Activated naive CD4-positive, alpha-beta T cell treated with anti-CD3 and anti-CD28 coated beads, Interleukin-2, amount 10 ng/mL, durations not matched to agents 7 days and 5 days (primary cell): ENCODE results near the gene PHKB.
"Not testable (repeated sequence)": the region's sequence is repeated elsewhere in the genome, so short reads cannot be mapped to it uniquely, and the experiment has no call there.

ENCODE experiments used
- CTCF ChIA-PET: fragments of 350-600 bp; sonication (Branson Sonifier 250); formaldehyde crosslinking; loops from one replicate; lab custom pipeline; 2021; ENCODE audit warnings: antibody characterized with exemption; lab: Charles Lee
- DNase-seq: peaks from one replicate; pipeline ENCODE4 v3.0.0-alpha.2; 2020
- H3K27ac Mint-ChIP-seq: one replicate; pipeline ENCODE4 v1.8.0; 2021; ENCODE audit warnings: mild to moderate bottlenecking, moderate library complexity, mixed read lengths
- H3K27me3 Mint-ChIP-seq: one replicate; pipeline ENCODE4 v1.8.0; 2021; ENCODE audit warnings: mild to moderate bottlenecking, mixed read lengths
- H3K36me3 Mint-ChIP-seq: one replicate; pipeline ENCODE4 v1.8.0; 2021; ENCODE audit warnings: mixed read lengths
- H3K4me1 Mint-ChIP-seq: one replicate; pipeline ENCODE4 v1.8.0; 2021; ENCODE audit warnings: mixed read lengths
- H3K4me3 Mint-ChIP-seq: one replicate; pipeline ENCODE4 v1.8.0; 2021; ENCODE audit warnings: mild to moderate bottlenecking, moderate library complexity, mixed read lengths
- H3K9me3 Mint-ChIP-seq: one replicate; pipeline ENCODE4 v1.8.0; 2021; ENCODE audit warnings: mixed read lengths

PHKB gene

GRCh38 chr16:47544255-47544654, 83.1 kb downstream of the PHKB start:
- H3K4me1 Mint-ChIP-seq, CTCF ChIA-PET, H3K27ac Mint-ChIP-seq, DNase-seq, H3K4me3 Mint-ChIP-seq, H3K27me3 Mint-ChIP-seq: not testable (repeated sequence)
- Mint-ChIP-seq H3K36me3 (peaks cover 69% of the 10 kb centered on the region), H3K9me3 (peaks cover 46% of the 10 kb centered on the region)

DNA sequence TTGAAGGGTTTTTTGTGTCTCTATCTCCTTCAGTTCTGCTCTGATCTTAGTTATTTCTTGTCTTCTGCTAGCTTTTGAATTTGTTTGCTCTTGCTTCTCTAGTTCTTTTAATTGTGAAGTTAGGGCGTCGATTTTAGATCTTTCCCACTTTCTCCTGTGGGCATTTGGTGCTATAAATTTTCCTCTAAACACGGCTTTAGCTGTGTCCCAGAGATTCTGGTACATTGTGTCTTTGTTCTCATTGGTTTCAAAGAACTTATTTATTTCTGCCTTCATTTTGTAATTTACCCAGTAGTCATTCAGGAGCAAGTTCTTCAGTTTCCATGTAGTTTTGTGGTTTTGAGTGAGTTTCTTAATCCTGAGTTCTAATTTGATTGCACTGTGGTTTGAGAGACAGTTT, 90.1 kb downstream of the PHKB start:
- H3K27me3 Mint-ChIP-seq, H3K4me3 Mint-ChIP-seq, H3K27ac Mint-ChIP-seq, H3K4me1 Mint-ChIP-seq, CTCF ChIA-PET, DNase-seq: not testable (repeated sequence)
- peaks cover 26% of the 10 kb centered on the region for H3K9me3 Mint-ChIP-seq
- H3K36me3 Mint-ChIP-seq: peaks cover 71% of the 10 kb centered on the region

GRCh38 chr16:47551767-47552166, 90.6 kb downstream of the PHKB start:
- H3K27ac Mint-ChIP-seq, H3K27me3 Mint-ChIP-seq, DNase-seq, H3K4me3 Mint-ChIP-seq, H3K4me1 Mint-ChIP-seq, CTCF ChIA-PET: not testable (repeated sequence)
- Mint-ChIP-seq H3K36me3 (peaks cover 69% of the 10 kb centered on the region), H3K9me3 (peaks cover 24% of the 10 kb centered on the region)

DNA sequence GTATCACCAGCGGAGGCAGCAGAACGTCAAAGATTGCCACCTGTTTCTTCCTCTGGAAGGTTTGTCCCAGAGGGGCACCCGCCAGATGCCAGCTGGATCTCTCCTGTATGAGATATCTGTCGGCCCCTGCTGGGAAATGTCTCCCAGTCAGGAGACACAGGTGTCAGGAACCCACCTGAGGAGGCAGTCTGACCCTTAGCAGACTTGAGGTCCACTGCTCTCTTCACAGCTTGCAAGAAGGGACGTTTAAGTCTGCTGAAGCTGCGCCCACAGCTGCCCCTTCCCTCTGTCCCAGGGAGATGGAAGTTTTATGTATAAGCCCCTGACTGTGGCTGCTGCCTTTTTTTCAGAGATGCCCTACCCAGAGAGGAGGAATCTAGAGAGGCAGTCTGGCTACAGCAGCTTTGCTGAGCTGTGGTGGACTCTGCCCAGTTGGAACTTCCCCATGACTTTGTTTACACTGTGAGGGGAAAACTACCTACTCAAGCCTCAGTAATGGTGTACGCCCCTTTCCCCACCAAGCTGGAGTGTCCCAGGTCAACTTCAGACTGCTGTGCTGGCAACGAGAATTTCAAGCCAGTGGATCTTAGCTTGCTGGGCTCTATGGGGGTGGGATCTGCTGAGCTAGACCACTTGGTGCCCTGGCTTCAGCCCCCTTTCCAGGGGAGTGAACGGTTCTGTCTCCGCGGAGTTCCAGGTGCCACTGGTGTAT, 92.9 kb downstream of the PHKB start:
- Mint-ChIP-seq H3K36me3 (peaks cover 60% of the 10 kb centered on the region), H3K4me1 (no peaks in the 10 kb centered on the region), H3K27ac (no peak overlapping the region), H3K9me3 (peaks cover 24% of the 10 kb centered on the region), H3K27me3 (no peaks in the 10 kb centered on the region), H3K4me3 (no peak overlapping the region)
- DNase-seq: no peak
- CTCF ChIA-PET: no interaction called here

GRCh38 chr16:47554587-47554986, 93.5 kb downstream of the PHKB start:
- H3K27me3 Mint-ChIP-seq, CTCF ChIA-PET, DNase-seq, H3K4me3 Mint-ChIP-seq, H3K27ac Mint-ChIP-seq, H3K4me1 Mint-ChIP-seq: not testable (repeated sequence)
- H3K36me3 Mint-ChIP-seq: peaks cover 55% of the 10 kb centered on the region
- H3K9me3 Mint-ChIP-seq: peaks cover 23% of the 10 kb centered on the region

GRCh38 chr16:47561286-47561685, 100.2 kb downstream of the PHKB start:
- peaks cover 39% of the 10 kb centered on the region for H3K36me3 Mint-ChIP-seq
- no peak overlapping the region for H3K4me3 Mint-ChIP-seq
- DNase-seq: no peak
- CTCF ChIA-PET: no interaction called here
- peaks cover 11% of the 10 kb centered on the region for H3K9me3 Mint-ChIP-seq
- H3K27me3 Mint-ChIP-seq: no peaks in the 10 kb centered on the region
- no peak overlapping the region for H3K27ac Mint-ChIP-seq
- H3K4me1 Mint-ChIP-seq: peaks cover 20% of the 10 kb centered on the region

- H3K27me3 Mint-ChIP-seq: no peaks in the 10 kb centered on the region
- peaks cover 43% of the 10 kb centered on the region for H3K36me3 Mint-ChIP-seq
Measured at GRCh38 chr16:47562366-47562765, 101.2 kb downstream of the PHKB start.

DNA sequence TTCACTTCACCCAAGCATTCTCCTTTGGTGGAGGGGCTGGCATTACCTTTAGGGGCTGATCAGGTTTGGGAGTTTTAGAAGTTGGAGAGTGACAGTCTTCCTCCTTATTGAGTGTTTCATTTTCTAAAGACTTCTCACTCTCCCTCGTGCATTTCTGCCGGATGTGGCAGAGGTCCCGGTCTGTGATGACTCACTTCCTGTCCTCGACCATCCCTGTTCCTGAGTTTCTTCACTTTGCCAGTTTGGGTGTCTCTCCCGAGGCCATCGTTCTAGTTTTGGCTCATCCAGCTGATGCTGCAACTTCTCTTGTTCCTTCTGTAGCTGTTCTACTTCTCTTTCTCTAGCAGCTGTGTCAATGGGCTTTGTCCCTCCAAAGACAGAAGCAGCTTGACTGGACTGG, 104.3 kb downstream of the PHKB start:
- H3K27me3 Mint-ChIP-seq: no peaks in the 10 kb centered on the region
- H3K36me3 Mint-ChIP-seq: peaks cover 52% of the 10 kb centered on the region
- peaks cover 57% of the 10 kb centered on the region for H3K4me1 Mint-ChIP-seq
- H3K4me3 Mint-ChIP-seq: no peak overlapping the region
- no peak for DNase-seq
- H3K9me3 Mint-ChIP-seq: peaks cover 24% of the 10 kb centered on the region
- CTCF ChIA-PET: no interaction called here
- H3K27ac Mint-ChIP-seq: peak overlapping the region; percentile 73

More at GRCh38 chr16:47562366-47562765, 101.2 kb downstream of the PHKB start:
- Mint-ChIP-seq H3K9me3 (peaks cover 20% of the 10 kb centered on the region), H3K4me1 (peaks cover 29% of the 10 kb centered on the region), H3K27ac (no peak overlapping the region), H3K4me3 (no peak overlapping the region)
- no peak for DNase-seq
- CTCF ChIA-PET: interaction anchor here (0.7 kb wide), 1 partner anchor 493 kb away, joined by 3 read pairs; no protein-coding TSS in a partner anchor

DNA sequence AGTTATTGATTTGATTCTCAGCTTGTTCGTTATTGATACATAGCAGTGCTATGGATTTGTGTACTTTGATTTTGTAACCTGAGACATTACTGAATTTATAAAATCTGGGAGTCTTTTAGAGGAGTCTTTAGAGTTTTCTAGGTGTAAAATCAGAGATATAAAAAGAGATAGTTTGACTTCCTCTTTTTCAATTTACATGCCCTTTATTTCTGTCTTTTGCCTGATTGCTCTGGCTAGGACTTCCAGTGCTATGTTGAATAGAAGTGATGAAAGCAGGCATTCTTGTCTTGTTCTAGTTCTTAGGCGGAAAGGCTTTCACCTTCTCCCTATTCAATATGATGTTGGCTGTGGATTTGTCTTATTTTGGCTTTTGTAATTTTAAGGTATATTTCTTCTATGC, 106.2 kb downstream of the PHKB start:
- no peak overlapping the region for H3K4me3 Mint-ChIP-seq
- CTCF ChIA-PET: interaction anchor here (1.0 kb wide), 1 partner anchor 61 kb away, joined by 3 read pairs; no protein-coding TSS in a partner anchor
- no peak for DNase-seq
- peaks cover 24% of the 10 kb centered on the region for H3K9me3 Mint-ChIP-seq
- H3K36me3 Mint-ChIP-seq: peaks cover 49% of the 10 kb centered on the region
- H3K27me3 Mint-ChIP-seq: no peaks in the 10 kb centered on the region
- H3K4me1 Mint-ChIP-seq: peaks cover 65% of the 10 kb centered on the region
- H3K27ac Mint-ChIP-seq: peak overlapping the region; percentile 94

DNA sequence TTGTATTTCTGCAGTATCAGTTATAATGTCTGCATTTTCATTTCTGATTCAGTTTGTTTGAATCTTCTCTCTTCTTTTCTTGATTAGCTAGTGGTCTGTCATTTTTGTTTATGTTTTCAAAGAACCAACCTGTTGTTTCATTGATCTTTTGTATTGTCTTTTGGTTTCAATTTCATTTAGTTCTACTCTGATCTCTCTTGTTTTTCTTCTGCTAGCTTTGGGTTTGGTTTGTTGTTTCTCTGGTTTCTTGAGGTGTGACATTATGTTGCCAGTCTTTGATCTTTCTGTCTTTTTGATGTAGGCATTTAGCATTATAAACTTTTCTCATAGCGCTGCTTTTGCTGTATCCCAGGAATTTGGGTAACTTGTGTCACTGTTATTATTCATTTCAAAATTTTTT, 107.2 kb downstream of the PHKB start:
- Mint-ChIP-seq H3K4me1 (peaks cover 76% of the 10 kb centered on the region), H3K36me3 (peaks cover 46% of the 10 kb centered on the region), H3K9me3 (peaks cover 22% of the 10 kb centered on the region), H3K4me3 (peak overlapping the region; percentile 55), H3K27ac (peak overlapping the region; percentile 94), H3K27me3 (no peaks in the 10 kb centered on the region)
- CTCF ChIA-PET: interaction anchor here (0.6 to 1.0 kb wide), 2 partner anchors 62 to 433 kb away, joined by 3 read pairs; no protein-coding TSS in a partner anchor
- no peak for DNase-seq

DNA sequence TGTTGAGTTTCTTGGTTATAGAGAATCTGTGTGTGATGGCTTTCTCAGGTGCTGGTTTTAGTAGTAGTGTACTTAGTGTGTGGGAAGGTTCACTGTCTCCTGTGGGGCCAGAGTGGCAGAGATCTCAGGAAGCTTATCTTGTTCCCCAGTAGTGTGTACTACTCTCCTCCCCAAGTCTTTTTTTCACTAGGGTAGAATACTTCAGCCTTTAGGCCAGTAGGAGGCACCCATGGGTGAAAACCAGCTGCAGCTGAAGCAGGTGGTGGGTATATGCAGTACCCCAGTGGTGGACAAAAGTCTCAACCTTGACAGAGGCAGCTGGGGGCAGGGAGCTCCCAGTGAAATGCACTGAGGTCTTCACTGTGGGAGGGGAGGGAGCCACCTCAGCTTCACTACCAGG, 109.9 kb downstream of the PHKB start:
- DNase-seq: no peak
- no peak overlapping the region for H3K4me3 Mint-ChIP-seq
- peaks cover 20% of the 10 kb centered on the region for H3K9me3 Mint-ChIP-seq
- CTCF ChIA-PET: no interaction called here
- no peaks in the 10 kb centered on the region for H3K27me3 Mint-ChIP-seq
- peaks cover 42% of the 10 kb centered on the region for H3K36me3 Mint-ChIP-seq
- H3K27ac Mint-ChIP-seq: no peak overlapping the region
- peaks cover 81% of the 10 kb centered on the region for H3K4me1 Mint-ChIP-seq

- peaks cover 18% of the 10 kb centered on the region for H3K9me3 Mint-ChIP-seq
- CTCF ChIA-PET: no interaction called here
- H3K27me3 Mint-ChIP-seq: no peaks in the 10 kb centered on the region
- H3K36me3 Mint-ChIP-seq: peaks cover 37% of the 10 kb centered on the region
- no peak overlapping the region for H3K4me3 Mint-ChIP-seq
- H3K4me1 Mint-ChIP-seq: peaks cover 80% of the 10 kb centered on the region
- no peak for DNase-seq
- no peak overlapping the region for H3K27ac Mint-ChIP-seq
Measured at GRCh38 chr16:47571711-47572110, 110.6 kb downstream of the PHKB start.

DNA sequence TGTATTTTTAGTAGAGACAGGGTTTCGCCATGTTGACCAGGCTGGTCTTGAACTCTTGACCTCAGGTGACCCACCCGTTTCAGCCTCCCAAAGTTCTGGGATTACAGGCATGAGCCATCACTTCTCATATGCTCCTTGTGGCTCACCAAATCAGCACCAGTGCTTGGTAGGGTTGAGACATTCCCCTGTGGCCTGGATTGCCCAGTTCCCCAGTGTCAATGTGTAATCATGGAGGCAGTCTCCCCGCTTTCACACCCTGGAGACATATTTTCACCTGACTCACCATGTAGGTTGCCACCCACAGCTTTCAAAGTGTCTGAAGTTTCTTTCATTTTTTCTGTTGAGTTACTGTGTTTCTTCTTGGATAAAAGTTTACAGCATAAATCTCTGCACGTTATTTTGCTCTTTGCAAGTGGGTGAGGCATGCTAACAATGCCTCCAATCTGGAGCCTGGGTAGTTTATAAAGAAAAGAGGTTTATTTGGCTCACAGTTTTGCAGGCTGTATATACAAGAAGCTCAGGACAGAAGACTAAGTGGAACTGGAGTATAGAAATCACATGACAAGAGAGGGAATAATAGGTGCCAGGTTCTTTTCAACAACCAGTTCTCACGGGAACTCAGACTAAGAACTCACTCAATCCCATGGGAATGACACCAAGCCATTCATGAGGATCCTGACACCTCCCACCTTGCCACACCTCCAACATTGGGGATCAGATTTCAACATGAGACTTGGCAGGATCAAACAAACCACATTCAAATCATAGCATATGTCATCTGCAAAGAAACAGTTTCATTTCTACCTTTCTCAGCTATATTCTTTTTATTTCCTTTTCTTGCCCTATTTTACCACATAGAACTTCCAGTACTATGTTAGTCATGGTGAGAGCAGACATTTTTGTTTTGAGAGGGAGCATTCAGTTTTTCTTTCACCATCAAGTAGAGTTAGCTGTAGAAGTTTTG, 113.2 kb downstream of the PHKB start:
- Mint-ChIP-seq H3K9me3 (peaks cover 8% of the 10 kb centered on the region), H3K27me3 (no peaks in the 10 kb centered on the region), H3K4me1 (peaks cover 54% of the 10 kb centered on the region), H3K27ac (peak overlapping the region; percentile 94), H3K36me3 (peaks cover 35% of the 10 kb centered on the region), H3K4me3 (no peak overlapping the region)
- peak; percentile 30 for DNase-seq
- CTCF ChIA-PET: no interaction called here

DNA sequence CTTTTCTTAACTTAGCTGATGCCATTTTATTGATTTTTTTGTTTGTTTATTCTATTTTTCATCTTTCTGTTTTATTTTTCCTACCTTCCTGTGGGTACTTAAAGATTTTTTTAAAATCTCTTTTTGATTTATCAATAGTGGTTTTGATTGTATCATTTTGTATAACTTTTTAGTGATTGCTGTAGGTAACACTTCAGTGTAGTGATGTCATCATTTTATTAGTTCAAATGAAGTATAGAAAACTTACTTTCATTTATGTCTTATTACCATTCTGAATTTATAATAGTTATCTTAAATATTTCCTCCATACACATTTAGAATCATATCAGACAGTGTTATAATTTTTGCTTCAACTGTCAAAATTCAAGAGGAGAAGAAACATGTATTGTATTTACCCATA, 115.9 kb downstream of the PHKB start:
- peaks cover 8% of the 10 kb centered on the region for H3K9me3 Mint-ChIP-seq
- no peak for DNase-seq
- peaks cover 40% of the 10 kb centered on the region for H3K4me1 Mint-ChIP-seq
- H3K27me3 Mint-ChIP-seq: no peaks in the 10 kb centered on the region
- H3K27ac Mint-ChIP-seq: no peak overlapping the region
- CTCF ChIA-PET: no interaction called here
- peaks cover 31% of the 10 kb centered on the region for H3K36me3 Mint-ChIP-seq
- no peak overlapping the region for H3K4me3 Mint-ChIP-seq
